ENCODE measurements around the gene DTHD1. TPM values are rescaled to one million over a fixed set of nuclear protein-coding genes. Genes with fewer than 3 reads are reported as not detected.

The DTHD1 gene
- total RNA-seq, 1 donor from 2014 or later = not detected

DNA sequence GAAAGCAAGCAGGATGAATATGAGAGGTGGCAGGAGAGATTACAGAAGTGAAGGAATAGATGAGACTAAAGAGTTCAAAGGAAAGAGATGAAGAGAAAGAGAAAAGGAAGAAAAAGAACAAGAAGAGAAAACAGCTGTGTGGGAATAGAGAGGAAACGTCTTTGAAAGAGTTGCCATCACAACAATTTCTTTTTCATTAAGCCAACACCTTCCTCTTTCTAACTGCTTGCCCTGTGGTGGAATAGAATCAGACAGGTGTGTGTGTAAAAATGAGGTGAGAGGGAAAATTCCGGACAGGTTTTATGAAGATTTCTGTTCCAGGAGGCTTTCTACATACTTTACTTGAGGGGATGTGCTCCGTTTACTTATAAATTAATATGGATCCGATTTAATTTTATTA, 28.8 kb downstream of the DTHD1 start:
- TF ChIP-seq, protein P1, sequence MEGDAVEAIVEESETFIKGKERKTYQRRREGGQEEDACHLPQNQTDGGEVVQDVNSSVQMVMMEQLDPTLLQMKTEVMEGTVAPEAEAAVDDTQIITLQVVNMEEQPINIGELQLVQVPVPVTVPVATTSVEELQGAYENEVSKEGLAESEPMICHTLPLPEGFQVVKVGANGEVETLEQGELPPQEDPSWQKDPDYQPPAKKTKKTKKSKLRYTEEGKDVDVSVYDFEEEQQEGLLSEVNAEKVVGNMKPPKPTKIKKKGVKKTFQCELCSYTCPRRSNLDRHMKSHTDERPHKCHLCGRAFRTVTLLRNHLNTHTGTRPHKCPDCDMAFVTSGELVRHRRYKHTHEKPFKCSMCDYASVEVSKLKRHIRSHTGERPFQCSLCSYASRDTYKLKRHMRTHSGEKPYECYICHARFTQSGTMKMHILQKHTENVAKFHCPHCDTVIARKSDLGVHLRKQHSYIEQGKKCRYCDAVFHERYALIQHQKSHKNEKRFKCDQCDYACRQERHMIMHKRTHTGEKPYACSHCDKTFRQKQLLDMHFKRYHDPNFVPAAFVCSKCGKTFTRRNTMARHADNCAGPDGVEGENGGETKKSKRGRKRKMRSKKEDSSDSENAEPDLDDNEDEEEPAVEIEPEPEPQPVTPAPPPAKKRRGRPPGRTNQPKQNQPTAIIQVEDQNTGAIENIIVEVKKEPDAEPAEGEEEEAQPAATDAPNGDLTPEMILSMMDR (IDR thresholded peaks at IDR 0.05; ENCODE audit: unreplicated experiment) = no peak
- H3K36me3 Mint-ChIP-seq = no peaks in the 10 kb centered on the region
- peaks cover 7% of the 10 kb centered on the region for H3K27me3 Mint-ChIP-seq (ENCODE audit: low read depth)
- H3K27ac Mint-ChIP-seq = no peak overlapping the region
- peaks cover 4% of the 10 kb centered on the region for H3K9me3 Mint-ChIP-seq
- no peak overlapping the region for H3K4me3 Mint-ChIP-seq
- no peaks in the 10 kb centered on the region for H3K4me1 Mint-ChIP-seq
- no peak for DNase-seq (ENCODE audit: low spot score in 2 of 2, unreplicated experiment in 2 of 2)

DNA sequence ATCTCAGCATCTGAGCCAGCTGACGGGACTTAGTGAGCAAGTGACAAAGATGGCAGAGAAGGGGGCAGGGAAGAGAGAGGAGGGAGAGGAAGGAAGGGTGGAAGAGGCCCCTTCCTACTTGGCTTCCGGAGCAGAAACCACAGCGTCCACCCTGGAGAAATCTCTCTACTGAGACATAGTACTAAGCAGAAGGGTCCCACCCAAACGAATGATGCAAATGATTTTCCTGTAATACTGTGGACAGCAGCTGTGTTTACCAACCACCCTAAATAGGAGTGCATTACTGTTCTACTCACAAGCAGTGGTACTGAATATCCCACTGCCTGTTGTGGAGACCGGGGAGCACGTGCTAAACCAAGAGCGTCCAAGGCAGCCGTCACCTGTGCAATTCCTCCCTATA, 29.4 kb downstream of the DTHD1 start:
- TF ChIP-seq, protein P1 (IDR thresholded peaks at IDR 0.05; ENCODE audit: unreplicated experiment) = no peak
- H3K4me3 Mint-ChIP-seq = no peak overlapping the region
- no peak overlapping the region for H3K27ac Mint-ChIP-seq
- no peak for DNase-seq (ENCODE audit: low spot score in 2 of 2, unreplicated experiment in 2 of 2)
- no peaks in the 10 kb centered on the region for H3K4me1 Mint-ChIP-seq
- H3K36me3 Mint-ChIP-seq = no peaks in the 10 kb centered on the region
- H3K27me3 Mint-ChIP-seq (ENCODE audit: low read depth) = peaks cover 7% of the 10 kb centered on the region
- peaks cover 4% of the 10 kb centered on the region for H3K9me3 Mint-ChIP-seq

DNA sequence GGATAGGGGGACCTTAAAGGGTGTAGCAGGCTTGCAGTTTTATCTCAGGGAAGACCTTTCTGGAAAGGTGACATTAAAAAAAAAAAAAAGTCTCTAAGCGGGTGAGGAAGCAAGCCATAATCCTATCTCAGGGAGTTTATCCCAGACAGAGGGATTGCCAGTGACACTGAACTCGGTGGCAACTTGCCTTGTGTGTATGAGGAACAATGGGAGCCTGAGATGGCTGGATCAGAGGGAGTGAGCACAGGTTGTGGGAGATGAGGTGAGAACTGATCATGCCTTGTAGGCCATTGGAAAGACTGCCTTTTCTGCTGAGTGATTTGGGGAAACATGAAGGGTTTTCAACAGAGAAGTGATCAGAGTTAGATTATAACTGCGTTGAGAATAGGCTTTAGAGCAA, 31.1 kb downstream of the DTHD1 start:
- H3K27me3 Mint-ChIP-seq (ENCODE audit: low read depth) = peaks cover 7% of the 10 kb centered on the region
- no peak for DNase-seq (ENCODE audit: low spot score in 2 of 2, unreplicated experiment in 2 of 2)
- no peak overlapping the region for H3K27ac Mint-ChIP-seq
- TF ChIP-seq, protein P1 (IDR thresholded peaks at IDR 0.05; ENCODE audit: unreplicated experiment) = no peak
- peaks cover 4% of the 10 kb centered on the region for H3K9me3 Mint-ChIP-seq
- no peaks in the 10 kb centered on the region for H3K36me3 Mint-ChIP-seq
- H3K4me3 Mint-ChIP-seq = no peak overlapping the region
- H3K4me1 Mint-ChIP-seq = peaks cover 4% of the 10 kb centered on the region

DNA sequence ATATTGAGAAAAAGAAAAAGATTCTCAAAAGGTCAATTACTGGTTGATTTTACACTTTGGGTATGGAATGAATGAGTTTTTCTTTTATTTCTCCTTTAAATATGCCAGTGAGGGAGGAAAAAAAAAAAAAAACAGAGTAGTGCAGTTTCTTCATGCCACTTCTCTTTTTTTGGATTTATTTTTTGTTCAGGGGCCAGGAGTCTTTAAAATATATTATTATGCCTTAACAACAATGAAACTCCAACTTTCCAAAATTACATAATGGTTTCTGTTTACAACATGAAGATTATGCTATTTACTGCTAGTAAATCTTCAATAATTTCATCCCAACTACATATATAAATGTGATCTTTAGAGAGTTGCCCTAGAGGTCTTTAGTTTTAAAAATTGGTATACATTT, 31.9 kb downstream of the DTHD1 start:
- H3K4me1 Mint-ChIP-seq = peaks cover 4% of the 10 kb centered on the region
- peaks cover 7% of the 10 kb centered on the region for H3K27me3 Mint-ChIP-seq (ENCODE audit: low read depth)
- TF ChIP-seq, protein P1 (IDR thresholded peaks at IDR 0.05; ENCODE audit: unreplicated experiment) = no peak
- no peak for DNase-seq (ENCODE audit: low spot score in 2 of 2, unreplicated experiment in 2 of 2)
- H3K4me3 Mint-ChIP-seq = no peak overlapping the region
- H3K27ac Mint-ChIP-seq = no peak overlapping the region
- H3K36me3 Mint-ChIP-seq = no peaks in the 10 kb centered on the region
- no peaks in the 10 kb centered on the region for H3K9me3 Mint-ChIP-seq

DNA sequence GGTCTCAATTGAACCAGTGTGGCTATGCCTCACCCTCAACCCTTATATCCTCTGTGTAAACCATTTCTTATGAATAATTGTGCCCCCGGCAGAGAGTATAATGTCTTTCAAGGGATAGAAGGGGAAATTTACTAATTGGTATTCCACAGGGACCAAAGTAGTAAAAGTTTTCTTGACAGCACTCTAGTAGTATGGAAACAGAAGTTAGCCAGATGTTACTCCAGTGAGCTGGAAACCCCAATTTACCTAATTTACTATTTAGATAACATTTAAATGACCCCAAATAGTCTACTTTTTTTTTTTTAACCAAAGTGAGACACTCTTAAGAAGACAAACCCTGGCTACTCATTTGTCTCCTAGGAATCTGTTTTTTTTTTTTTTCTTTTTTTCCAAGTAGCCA, 32.3 kb downstream of the DTHD1 start:
- Mint-ChIP-seq H3K36me3 (no peaks in the 10 kb centered on the region), H3K27me3 (ENCODE audit: low read depth) (peaks cover 7% of the 10 kb centered on the region), H3K9me3 (no peaks in the 10 kb centered on the region), H3K27ac (no peak overlapping the region), H3K4me1 (peaks cover 4% of the 10 kb centered on the region), H3K4me3 (no peak overlapping the region)
- TF ChIP-seq, protein P1 (IDR thresholded peaks at IDR 0.05; ENCODE audit: unreplicated experiment) = no peak
- DNase-seq (ENCODE audit: low spot score in 2 of 2, unreplicated experiment in 2 of 2) = no peak

DNA sequence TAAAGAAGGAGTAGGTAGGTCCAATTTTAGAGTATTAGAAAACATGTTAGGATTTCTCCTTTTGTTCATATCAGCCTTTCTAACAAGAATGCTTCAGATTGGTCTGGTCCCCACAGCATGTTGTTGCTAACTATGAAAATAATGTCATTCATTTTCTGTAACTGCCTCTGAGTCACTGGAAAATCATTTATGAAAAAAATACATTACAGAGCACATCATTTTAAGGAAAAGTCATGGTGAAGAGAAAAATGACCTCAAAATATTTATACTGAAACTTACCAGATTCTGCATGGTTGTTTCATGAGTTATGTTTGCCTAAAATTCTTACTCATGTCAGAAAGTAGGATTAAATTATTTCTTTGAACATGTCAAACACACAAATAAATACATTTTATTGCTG, 35.2 kb downstream of the DTHD1 start:
- no peaks in the 10 kb centered on the region for H3K9me3 Mint-ChIP-seq
- TF ChIP-seq, protein P1 (IDR thresholded peaks at IDR 0.05; ENCODE audit: unreplicated experiment) = no peak
- peak overlapping the region; percentile 59 for H3K27ac Mint-ChIP-seq
- DNase-seq (ENCODE audit: low spot score in 2 of 2, unreplicated experiment in 2 of 2) = no peak
- H3K36me3 Mint-ChIP-seq = no peaks in the 10 kb centered on the region
- H3K4me1 Mint-ChIP-seq = peaks cover 4% of the 10 kb centered on the region
- no peak overlapping the region for H3K4me3 Mint-ChIP-seq
- no peaks in the 10 kb centered on the region for H3K27me3 Mint-ChIP-seq (ENCODE audit: low read depth)

All from mesothelial cell of epicardium (in vitro differentiated cells).